Activated T-cell treated with anti-CD3 and anti-CD28 coated beads for 1 hour (primary cell): ENCODE data around the gene COA8.
A peak's percentile ranks its signal among the peaks of the same experiment; 100 is the strongest.

ENCODE experiments used
- DNase-seq: peaks from one replicate; pipeline ENCODE4 v3.0.0-alpha.2; 2020; ENCODE audit warnings: low read depth

Gene COA8, protein sequence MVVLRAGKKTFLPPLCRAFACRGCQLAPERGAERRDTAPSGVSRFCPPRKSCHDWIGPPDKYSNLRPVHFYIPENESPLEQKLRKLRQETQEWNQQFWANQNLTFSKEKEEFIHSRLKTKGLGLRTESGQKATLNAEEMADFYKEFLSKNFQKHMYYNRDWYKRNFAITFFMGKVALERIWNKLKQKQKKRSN

GRCh38 chr14:103562429-103563225 lies at the start of gene COA8, which contains the start of gene BAG5:
Gene COA8 (plus strand): TSS chr14:103562960. CDS start chr14:103563002, 42 bp downstream.
Gene BAG5 (minus strand): TSS chr14:103562657. CDS start chr14:103561164, 1,493 bp downstream.
- DNase-seq: peak; percentile 75

GRCh38 chr14:103514596-103515421 lies 48.0 kb upstream of the COA8 start:
- DNase-seq: no peak

- DNase-seq: no peak
These were observed 46.2 kb upstream of the COA8 start for GRCh38 chr14:103516426-103517173.

DNA sequence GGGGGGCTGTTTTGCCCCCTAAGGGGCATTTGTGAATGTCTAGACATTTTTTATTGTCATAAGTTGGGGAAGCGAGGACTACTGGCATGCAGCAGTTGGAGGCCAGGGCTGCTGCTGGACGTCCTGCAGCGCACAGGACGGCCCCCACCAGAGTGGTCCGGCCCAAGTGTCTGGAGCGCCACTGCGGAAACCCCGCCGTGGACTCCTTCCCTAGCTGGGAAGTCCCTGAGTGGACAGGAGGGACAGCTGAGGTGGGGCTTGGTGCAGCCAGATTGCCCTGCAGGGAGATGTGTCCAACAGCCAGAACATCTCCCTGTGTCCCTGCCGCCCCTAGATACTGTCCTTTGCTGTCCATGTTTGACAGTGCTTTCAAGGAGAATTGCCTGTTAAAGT lies 45.6 kb upstream of the COA8 start:
- DNase-seq: no peak

- no peak for DNase-seq
These were observed 44.9 kb upstream of the COA8 start for GRCh38 chr14:103517721-103518421.

- peak; percentile 56 for DNase-seq
These were observed 44.2 kb upstream of the COA8 start for GRCh38 chr14:103518422-103519042.

DNA sequence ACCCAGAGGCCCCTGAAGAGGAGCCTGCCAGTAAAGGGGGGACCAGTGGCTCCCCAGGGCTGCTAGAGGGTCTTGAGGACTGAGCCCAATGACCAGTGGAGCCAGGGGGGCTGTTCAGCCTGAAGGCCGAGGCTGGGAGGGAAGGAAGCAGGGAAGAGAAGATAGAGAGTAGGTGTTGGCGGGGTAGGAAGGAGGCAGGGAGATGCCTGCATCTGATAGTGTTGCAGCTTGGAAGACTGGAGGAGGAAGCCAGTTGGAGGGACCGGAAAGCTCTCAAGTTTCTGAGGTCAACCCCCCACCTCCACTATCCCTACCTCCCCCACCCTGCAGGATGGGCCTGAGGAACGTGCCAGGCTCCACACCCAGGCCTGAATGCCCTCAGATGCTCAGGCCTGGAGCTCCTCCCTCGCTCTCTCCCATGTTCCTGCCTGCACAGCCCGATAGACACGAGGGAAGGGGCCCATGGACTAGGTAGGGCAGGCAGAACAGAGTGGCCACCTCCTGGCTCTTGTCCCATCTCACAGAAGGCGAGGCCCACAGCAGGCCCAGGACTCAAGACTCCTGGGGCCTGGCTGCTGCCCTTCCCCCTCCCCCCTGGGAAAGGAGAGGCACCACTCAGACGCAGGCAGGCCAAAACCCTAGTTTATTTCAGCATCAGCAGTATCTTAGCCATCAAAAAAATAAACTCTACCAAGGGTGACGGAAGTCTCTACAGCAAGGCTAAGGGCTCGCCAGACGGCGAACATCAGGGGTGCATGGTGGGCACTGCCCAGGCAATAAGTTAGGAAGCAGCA lies 43.5 kb upstream of the COA8 start:
- no peak for DNase-seq

DNA sequence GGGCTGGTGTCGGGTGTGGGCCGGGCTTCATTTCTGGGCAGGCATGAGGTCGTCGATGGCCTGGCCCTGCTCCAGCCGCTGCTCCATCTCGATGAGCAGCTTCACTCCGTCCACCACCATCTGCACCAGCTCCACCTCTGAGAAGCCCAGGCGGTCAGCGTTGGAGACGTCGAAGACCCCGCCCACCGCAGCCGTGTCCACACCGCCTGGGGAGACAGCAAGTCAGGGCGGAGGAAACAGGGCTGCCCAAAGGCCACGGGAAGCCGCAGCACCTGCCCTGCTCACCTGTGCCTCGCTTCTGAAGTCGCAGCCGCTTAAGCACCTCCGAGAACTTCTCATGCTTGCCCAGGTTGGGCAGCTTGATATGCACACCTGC lies 42.9 kb upstream of the COA8 start:
- DNase-seq: no peak

- DNase-seq: no peak
These were observed 42.5 kb upstream of the COA8 start for GRCh38 chr14:103520269-103520656.

GRCh38 chr14:103520657-103521437 lies 41.9 kb upstream of the COA8 start:
- peak; percentile 60 for DNase-seq

- DNase-seq: no peak
These were observed 41.3 kb upstream of the COA8 start for GRCh38 chr14:103521438-103521950.

DNA sequence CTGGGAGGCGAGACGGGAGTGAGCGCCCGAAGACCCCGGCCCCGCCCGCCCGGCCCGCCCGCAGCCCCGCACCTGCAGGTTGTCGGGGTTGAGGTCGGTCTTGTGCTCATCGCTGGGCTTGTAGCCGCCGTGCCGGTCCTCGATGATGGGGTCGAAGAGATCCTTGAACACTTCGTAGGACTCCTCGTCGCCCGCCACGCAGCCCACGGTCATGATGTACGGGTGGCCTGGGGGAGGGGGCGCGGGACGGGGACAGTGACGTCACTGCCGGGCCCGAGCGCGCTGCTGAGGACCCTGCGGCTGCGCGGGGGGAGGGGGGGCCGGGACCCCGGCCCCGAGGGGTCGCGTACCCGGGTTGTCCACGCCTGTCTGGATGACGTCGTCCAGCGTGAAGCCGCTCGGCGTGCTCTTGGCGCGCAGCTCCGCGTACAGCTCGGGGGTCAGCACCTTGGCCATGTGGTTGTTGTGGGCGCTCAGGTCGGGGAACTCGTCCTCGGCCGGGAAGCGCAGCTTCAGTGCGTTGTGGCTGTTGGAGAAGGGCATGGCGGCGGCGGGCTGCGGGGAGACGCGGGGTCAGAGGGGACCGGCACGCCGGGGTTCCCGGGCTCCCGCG lies 40.7 kb upstream of the COA8 start:
- DNase-seq: no peak

GRCh38 chr14:103522649-103523574 lies 39.8 kb upstream of the COA8 start, which contains the start of gene CKB:
Gene CKB (minus strand): TSS chr14:103522830. CDS start chr14:103522493, 337 bp downstream.
- no peak for DNase-seq

GRCh38 chr14:103523575-103523954 lies 39.2 kb upstream of the COA8 start:
- no peak for DNase-seq

GRCh38 chr14:103524002-103524935 lies 38.5 kb upstream of the COA8 start:
- DNase-seq: no peak
